GM18502 (cell line): ENCODE measurements around the gene ZMIZ1.
A peak's percentile ranks its signal among the peaks of the same experiment; 100 is the strongest.

ENCODE experiments used
- ATAC-seq: cut with Tn5 transposase; IDR thresholded peaks from one replicate; pipeline ENCODE4 v1.9.1; 2021; ENCODE audit warnings: mild to moderate bottlenecking; ENCODE audit not compliant: unreplicated experiment, poor library complexity

The ZMIZ1 gene

GRCh38 chr10:79237454-79238157 lies 168.8 kb downstream of the ZMIZ1 start:
- no peak for ATAC-seq

- ATAC-seq = no peak
Measured at GRCh38 chr10:79238158-79238520, 169.4 kb downstream of the ZMIZ1 start.

DNA sequence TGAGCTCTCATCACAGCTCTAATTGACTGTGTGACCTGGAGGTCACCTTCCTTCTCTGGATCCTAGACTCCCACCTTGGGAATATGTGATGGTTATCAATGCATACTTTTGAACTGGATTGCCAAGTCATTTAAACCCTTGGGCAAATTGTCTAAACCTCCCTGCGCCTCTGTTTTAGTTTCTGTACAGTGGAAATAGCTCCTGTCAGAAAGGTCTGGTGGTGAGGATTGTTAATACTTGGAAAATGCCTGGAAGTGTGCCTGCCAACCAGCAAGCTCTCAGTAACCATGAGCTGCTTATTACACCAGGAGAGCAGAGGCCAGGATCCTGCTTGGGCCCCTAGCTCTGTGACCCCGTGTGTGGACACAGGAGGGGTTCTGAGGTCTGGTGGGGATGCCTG lies 169.8 kb downstream of the ZMIZ1 start:
- ATAC-seq = no peak

DNA sequence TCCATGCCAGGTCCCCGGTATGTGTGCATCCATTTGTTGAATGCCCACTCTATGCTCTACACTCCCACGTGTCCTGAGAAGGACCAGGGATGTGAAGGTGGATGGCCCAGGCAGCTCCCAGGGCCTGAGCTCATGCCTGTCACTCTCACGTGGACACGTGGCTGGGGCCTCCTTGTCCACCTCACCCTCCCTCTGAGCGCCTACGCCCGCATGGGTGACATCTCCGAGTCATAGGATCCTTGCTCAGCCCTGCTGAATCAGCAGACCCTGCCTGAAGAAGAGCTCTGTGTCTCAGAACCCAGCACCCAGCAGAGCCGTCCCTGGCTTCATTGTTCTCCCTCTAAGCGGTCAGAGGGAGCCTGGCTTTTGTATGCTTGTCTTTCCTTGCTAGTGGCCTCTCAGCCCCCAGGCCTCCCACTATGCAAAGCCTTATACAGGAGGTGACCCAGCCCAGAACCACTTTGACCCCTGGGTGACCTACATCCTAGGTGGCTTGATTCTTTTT lies 170.6 kb downstream of the ZMIZ1 start:
- ATAC-seq = no peak

DNA sequence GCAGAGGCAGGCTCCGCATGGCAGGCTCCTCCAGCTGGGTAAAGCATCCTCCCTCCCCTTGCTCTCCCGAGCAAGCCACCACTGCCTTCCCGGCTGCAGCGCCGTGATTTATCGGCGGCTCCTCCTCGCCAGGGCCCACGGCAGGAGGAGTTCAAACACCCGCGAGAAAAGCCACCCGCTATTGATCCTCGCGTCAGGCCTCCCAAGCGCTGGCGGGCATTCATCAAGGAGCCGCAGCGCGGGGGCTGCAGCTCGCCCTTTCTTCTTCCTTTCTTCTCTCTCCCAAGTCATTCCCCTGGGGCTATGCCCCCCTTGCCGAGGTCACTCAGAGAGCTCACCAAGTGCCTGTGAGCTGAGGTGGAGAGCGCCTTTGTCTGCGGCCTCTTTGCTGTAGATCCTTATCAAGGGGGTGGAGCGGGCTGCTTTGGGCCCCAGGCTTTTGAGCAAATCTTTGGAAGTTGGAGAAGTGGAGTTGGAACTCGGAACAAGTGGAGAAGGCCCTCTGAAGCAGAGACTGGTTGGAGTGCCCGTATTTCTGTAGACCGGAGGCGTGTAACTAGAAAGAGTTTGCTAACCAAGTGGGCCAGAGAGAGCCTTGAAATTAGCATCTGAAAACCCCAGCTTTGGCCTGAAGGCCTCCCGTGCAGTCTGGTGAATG lies 171.3 kb downstream of the ZMIZ1 start:
- ATAC-seq = no peak

- no peak for ATAC-seq
Measured at GRCh38 chr10:79241629-79241989, 172.8 kb downstream of the ZMIZ1 start.

DNA sequence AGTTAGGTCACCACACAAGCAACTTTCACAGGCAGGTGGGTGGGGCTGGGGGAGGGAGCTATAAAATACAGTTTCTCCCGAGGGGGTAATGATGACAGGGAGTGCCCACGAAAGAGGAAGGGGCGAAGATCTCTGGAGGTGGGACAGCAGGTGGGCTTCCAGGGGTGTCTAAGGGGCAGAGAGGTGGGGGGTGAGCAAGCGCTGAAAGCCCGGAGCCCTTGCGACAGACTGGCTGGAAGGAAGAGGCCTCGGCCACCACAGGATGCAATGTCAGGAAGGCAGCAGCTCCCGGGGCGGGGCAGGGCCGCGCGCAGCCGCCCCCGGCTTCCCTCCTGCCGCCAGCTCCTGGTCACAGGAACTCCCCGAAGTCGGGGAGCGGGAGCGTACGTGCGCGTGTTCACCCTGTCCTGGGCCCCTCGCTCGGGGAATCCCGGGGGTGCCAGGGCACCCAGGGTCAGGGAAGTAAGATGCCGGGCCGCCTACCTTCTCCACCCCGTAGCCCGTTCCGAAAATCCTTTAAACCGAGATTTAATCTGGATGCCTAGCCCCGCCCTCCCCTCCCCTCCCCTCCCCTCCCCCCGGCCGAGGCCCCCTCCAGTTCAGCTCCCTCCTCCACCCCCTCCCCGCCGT lies 173.3 kb downstream of the ZMIZ1 start:
- ATAC-seq = peak; percentile 29

DNA sequence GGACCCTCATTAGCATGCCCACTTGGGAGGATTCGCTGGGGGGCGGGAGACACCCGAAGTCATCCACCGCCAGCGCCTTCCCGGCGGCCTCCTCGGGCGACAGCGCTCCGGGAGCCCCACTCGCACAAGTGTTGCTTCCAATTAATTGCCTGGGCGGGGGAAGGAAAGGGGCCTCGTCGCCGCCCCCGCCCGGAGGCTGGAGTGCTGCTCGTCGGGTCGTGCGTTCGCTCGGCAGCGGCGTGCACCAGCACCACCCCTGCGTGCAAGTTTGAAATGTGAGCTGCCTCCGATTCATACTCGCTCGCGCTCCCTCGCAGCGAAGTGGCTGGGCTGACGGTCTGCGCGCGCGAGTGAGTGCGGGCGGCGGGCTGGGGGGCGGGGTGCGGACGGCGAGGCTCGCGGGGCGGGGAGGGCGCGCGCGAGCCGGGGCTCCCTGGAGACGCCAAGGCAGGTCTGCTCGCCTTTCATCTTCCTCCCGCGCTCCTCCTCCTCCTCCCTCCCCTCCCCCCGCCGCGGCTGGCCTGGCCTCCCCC lies 173.9 kb downstream of the ZMIZ1 start:
- ATAC-seq = peak; percentile 38

DNA sequence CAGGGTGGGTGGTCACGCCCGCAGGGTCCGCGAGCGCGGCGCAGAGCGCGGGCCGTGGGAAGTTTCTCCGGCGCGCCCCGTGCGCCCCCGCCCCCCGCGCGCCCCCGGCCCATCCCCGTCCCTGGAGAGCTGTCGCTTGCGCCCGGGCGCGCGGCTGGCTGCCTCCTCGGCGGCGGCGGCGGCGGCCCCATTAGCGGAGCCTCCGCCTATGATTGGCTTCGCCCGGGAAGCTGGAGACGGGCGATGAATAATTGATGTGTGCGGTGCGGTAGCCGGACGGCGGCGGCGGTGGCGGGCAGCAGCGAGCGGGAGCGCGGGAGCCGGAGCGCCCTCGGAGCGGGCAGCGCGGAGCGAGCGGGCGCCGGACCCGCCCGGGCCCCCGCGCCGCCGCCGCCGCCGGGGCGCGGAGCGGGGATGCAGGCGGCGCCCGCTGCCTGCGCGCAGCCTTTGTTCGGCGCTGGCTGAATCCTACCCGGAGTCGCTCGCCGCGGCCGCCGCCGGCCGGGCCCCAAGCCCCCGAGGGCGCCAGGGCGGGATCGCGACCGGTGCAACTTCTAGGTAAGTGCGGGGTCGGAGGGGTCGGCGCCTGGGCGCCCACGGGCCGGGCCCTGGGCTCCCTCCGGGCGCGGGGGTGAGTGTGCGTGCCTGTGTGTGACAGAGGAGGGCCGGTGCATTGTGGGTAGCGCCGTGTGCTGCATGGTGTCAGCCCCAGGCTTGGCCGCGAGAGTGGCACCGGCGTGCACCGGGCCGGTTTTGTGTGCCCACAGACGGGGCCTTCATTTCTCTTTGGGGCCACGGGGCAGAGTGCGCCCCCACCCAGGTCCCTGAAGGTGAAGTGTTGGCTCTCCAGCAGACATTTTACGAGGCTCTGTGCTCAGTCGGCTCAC lies 174.7 kb downstream of the ZMIZ1 start:
- ATAC-seq = peak; percentile 54

- no peak for ATAC-seq
Measured at GRCh38 chr10:79244068-79244442, 175.3 kb downstream of the ZMIZ1 start.

DNA sequence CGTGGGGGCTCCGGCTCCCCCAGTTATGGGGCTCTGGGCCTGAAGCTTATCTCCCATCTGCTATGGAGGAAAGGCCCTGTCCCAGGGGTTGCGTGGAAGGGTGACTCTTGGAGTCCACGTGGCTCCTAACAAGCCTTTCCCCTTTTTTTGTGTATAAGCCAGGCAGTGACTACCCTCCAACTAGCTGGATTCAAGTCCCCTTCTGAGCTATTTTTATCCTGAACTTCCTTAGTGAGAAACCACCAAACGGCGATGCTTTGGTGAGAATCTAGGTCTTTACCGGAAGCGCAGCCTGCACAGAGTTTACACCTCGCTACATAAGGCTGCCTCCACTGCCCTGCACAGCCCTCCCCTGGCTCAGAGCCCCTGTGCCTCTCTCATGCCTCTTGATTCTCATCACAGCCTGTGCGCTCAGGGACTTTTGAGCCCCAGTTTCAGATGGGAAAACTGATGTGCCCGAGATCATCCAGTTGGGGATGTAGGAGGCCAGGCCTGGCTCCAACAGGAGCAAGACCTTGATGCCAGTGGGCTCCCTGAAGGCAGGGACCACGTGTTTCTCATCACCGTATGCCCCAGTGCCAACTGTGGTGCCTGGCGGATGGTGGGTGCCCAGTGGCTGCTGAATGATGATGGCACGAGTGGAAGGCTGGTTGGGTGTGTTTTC lies 176.2 kb downstream of the ZMIZ1 start:
- ATAC-seq = peak; percentile 37

DNA sequence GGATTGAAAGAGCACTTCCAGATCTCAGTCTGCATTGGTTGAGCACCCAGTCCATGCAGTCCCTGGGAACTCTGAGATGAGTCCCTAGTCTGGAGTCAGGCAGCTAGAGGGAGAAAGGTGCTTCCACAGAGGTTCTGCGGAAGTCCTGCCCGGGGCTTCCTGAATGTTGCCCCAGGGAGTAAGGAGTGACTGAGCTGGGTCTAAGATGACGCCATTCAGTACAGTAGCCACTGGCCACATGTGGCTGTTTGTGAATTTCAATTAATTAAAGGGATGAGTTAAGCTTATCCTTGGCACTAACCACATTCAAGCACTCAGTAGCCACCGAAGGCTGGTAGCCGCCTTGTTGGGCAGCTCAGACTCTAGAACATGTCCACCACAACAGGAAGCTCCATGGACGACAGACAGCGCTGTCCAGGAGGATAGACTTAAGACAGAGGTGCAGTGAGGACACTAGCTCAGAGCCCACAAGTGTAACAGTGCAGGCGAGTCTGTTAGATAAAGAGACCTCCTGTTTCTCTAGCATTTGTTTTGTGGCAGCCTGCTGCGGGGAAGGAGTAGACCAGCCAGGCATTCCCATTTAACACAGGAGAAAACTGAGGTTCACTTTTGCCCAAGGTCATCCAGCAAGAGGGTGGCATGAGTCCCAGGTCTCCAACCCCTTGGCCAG lies 176.9 kb downstream of the ZMIZ1 start:
- no peak for ATAC-seq

- no peak for ATAC-seq
Measured at GRCh38 chr10:79246209-79246581, 177.4 kb downstream of the ZMIZ1 start.

DNA sequence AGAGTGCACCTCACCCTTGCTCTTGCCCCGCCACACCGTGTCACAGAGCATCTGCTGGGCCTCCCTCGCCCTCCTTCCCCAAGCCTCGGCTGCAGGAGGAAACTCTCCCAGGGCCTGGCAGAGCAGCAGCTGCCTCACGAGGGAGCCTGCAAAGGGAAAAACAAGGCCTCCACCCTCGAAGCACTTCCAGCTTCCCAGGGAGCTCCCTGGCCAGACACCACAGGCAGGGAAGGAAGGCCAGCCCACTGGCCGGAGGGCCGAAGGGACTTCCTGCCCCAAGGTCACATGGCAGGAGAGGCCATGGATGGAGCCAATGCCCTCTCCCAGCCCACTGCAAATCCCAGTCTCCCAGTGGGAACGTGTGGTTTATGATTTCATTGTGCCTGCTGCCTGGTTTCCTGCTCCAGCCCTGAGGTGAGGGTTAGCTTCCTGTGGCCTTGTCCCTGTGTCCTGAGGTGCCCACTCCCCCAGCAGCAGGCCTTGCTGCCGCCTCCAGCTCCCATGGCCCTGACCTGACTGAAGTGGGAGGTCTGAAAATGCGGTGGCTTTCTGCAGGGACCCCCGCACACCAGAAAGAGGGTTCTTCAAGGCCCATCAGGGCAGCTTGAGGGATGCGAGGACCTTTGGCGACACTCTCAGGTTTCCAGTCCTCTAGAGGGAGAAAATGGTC lies 178.0 kb downstream of the ZMIZ1 start:
- ATAC-seq = no peak

DNA sequence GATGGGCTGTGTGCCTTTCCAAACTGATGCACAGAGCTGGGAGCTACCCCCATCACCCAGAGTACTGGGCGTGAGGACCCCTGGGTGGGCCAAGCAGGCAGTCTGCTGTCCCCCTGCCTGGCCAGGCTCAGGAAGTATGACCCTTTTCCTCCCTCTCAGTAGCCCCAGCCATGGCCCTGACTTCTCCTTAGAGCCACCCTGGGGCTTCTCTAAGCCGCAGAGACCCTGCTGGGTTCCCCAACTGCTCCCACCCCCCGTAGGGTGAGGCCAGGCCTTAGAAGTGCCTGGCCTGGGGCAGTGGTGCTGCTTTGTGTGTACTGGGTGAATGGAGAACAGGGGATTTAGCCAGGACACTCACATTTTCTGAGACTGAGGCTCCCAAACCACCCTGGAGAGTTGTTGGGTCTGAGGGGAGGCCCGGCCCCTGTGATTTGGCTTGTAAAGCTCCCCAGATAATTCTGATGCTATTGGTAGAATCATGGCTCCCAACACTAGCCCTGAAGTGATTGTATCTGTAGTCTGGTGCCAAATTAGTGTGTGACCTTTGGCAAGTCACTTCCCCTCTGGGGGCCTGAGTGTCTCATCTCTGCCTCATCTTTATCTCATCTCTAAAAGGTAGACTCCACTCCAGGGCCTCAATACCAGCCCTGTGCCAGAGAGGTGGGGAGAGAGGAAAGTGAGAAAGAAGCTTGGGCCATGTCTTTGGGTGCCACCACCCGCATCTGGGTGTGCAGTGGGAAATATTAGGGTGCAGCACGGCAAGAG lies 178.8 kb downstream of the ZMIZ1 start:
- no peak for ATAC-seq

DNA sequence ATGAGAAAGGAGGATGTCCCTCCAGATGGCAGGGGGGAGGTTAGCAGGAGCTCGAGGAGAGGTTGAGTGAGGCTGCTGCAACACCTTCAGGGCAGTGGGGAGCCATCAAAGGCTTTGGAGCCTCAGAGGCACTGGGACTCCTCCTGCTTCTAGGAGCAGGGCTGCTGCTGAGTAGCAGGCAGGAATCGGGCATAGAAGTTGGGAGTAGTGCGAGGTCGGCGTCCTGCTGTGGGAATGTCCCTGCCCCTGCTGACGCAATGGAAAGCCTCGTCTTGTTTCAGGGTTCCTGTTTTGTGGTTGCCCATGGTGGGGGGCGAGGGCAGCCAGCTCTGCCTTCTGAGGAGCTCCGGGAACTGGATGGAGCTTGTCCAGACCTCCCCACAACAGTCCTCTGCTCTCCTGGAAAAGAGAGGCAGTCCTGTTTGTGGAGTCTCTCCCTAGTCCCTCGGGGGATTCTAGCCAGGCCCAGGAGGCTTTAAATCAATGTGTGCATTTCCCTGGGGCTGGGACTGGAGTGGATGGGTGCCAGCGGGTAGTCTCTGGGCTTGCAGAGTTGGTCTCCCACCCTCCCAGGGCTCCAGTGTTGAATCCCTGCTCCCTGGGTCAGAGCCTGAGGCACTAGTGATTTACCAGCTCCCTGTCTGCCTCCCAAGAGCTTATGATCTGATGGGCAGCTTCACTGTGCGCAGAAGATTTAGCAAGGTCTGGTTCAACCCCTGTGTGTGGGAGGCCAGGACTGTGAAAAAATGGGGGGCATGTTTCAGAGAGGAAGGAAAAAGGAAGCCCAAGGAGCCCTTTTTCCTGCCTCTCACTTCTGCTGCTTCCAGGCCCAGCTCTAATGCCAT lies 179.8 kb downstream of the ZMIZ1 start:
- ATAC-seq = no peak
